Hematopoietic multipotent progenitor cell treated with erythropoietin and hydrocortisone succinate and interleukin-3 and kit ligand, for 15 days (in vitro differentiated cells): ENCODE measurements around the gene IL1A.

ENCODE experiments used
- DNase-seq: peaks from one replicate; pipeline ENCODE4 v3.0.0-alpha.2; 2015; ENCODE audit warnings: low spot score

Gene IL1A

GRCh38 chr2:112792419-112792818 lies 8.1 kb upstream of the IL1A start:
- no peak for DNase-seq

DNA sequence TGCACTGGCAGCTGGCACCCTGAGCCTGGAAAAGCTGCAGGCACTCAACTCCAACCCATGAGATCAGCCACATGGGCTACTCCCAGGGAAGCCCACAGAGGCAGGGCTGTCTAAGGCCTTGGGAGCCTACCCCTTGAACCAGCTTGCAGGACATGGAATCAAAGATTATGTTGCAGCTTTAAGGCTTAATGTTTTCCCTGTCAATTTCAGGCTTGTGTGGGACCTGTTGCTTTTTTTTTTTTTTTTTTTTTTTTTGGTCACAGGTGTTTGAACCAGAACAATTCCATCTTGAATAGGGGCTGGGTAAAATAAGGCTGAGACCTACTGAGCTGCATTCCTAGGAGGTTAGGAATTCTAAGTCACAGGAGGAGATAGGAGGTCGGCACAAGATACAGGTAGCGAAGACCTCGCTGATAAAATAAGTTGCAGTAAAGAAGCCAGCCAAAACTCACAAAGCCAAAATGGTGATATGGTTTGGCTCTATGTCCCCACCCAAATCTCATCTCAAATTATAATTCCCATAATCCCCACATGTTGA lies 7.5 kb upstream of the IL1A start:
- no peak for DNase-seq

GRCh38 chr2:112791019-112791418 lies 6.7 kb upstream of the IL1A start:
- DNase-seq = no peak

DNA sequence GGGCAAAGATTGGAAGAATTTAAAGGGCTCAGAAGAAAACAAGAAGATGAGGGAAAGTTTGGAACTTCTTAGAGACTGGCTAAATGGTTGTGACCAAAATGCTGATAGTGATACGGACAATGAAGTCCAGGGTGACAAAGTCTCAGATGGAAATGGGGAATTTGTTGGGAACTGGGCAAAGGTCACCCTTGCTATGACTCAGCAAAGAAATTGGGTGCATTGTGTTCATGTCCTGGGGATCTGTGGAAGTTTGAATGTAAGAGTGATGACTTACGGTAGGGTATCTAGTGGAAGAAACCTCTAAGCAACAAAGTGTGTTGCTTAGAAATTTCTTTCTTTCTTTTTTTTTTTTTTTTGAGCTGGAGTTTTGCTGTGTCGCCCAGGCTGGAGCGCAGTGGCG lies 6.0 kb upstream of the IL1A start:
- no peak for DNase-seq

DNA sequence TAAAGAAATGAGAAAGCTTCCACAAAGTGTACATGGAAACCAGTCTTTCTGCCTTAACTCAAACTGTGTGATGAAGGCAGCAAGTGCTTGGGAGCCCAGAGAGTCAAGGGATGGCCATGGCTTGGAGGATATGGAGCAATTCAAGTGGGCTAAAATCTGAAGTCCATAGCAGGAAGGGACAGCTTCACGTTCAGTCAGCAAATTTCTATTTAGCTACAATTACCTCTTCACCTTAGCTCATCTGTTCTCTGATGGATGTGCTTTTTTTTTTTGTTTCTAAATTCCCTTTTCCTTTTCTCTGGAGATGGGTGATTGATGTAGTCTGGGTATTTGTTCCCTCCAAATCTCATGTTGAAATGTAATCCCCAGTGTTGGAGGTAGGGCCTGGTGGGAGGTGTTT lies 4.9 kb upstream of the IL1A start:
- no peak for DNase-seq

DNA sequence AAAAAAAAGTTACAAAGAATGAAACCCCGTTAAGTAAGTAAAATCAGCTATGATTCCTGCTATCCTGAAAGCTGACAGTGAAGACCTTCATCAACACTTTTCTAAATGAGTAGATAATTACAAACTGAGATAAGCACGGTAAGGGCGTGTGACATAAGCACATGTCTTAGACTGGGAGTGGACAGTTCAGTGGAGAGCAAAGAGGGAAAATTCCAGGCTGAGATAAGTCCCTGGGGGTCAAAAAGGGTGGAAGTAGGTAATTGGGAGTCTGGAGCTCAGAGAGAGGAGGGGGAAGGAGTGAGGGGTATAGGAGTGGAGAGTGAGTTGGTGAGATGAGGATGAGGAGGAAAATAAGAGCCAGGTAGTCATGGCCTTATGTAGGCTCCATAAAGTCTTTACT lies 4.4 kb upstream of the IL1A start:
- DNase-seq = no peak

DNA sequence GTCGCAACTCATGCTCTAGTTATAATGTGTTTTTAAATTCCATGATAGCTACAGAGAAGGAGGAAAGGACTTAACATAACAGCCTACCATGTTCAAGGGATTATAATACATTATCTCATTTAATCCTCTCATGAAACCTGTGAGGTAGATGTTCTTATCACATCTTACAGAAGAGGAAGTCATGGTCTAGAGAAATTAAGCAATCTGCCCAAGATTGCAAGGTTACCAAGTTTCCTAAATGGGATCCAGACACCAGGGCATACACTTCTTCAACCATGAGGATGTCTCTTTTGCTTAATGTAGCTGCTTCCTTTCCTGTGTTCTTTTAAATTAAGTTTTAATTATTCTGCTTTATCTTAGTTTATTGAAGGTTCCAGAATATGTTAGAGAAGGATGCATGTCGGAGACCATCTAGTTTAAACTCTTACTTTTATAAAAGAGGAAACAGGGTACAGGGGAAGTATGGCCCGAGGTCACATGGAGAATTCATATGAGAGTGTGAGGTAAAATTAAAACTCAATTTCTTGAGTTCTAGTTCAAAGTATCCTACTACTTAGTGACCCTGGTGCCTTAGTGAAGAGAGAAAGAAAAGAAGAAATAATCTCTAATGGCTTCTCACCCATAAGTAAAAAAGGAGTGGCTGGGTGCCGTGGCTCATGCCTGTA lies 3.6 kb upstream of the IL1A start:
- no peak for DNase-seq

GRCh38 chr2:112787294-112787693 lies 3.0 kb upstream of the IL1A start:
- no peak for DNase-seq

DNA sequence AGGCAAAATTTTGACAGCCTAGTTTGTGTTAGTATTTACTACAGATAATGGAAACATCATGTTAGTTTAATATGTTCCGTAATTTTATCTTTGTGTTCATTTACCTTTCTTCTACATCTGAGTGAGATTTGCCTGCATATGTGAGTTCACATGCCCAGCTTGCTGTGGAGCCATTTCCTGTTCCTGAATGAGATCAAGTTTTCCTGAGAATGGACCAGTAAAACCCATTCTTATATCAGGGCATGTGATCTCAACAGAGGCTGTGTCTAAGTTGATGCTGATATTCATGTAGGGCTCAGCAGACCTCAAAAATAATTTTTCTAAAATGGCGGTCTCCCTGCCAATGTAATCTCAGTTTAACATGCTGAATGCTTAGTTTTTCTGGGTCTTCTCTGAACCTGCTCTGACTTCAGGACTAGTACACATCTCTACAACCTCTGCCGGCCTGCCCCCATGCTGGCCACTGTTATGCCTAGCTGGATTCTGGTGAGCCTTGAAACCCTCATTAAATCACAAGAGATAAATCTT lies 1.0 kb downstream of the IL1A start:
- no peak for DNase-seq

DNA sequence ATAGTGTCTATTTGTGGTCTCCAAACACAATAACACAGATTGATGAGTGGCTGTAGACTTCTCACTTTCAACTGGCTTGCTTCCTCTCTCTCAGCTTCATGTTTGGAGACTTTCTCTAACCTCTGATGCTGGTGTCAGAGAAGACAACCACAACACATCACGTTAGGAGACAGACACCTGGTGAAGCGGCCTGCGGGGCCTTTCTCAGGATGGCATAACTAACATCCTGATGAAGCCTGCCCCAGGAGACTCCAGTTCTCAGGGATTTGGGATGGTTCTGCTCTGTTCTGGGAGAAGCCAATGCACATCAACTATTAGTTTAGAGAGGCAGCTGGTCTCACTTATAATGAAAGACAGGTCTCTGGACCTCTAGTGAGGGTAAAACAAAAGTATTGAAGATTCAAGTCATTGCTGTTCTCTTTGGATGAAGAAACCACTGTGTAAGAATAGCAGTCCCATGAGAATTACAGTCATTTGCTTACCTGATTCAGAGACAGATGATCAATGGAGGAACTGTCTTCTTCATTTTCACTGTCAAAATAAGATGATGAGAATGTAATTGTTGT lies 2.0 kb downstream of the IL1A start:
- DNase-seq = no peak

DNA sequence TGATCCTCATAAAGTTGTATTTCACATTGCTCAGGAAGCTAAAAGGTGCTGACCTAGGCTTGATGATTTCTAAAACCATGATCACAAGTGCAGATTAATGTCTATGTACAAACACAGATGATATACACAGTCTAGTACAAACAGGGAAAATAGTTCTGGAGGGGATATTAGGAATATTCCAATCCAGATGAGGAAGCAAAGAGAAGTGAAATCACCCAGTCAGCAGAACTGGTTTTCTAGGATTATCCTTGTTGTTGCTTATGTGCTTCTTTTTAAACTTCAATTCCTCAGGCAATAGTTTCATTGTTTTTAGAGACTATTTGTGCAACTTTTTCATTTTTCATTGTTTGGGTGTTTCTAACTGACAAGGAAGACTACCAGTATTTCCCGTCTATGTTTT lies 4.7 kb downstream of the IL1A start:
- DNase-seq = no peak

- no peak for DNase-seq
These were observed 7.3 kb downstream of the IL1A start for GRCh38 chr2:112777036-112777435.

DNA sequence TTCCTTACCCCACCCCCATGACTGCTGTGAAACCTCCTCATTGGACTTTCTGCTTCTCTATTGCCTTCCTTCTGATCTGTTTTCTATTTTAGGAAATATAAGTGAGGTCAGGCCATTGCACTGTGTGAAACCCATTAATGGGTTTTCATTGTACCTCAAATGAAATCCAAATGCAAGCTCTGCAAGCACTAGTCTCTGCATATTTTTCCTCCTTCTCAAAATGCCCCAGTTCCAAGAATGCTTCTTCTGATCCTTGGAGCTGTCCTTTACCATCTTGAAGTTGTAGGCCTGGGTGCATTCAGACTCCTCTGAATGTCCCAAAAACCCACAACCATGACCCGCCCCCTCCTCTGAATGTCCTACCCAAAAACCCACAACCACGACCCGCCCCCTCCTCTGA lies 8.2 kb downstream of the IL1A start:
- DNase-seq = no peak

- DNase-seq = no peak
These were observed 9.6 kb downstream of the IL1A start for GRCh38 chr2:112774536-112775285.

DNA sequence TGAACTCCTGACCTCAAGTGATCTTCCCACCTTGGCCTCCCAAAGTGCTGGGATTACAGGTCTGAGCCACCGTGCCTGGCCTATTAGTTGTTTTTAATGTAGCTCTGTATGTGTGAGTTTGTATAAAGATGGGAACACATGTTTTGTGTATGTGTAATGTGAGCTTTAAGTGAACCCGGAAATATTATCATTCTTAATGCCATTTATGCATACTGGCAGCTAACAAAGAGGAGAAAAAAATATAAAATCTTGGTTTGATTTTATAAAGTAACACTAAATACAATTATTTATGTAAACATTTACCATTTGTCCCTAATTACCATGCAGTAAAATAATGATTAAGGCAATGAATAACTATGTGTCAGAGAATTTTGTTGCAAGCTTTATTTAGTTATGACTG lies 10.7 kb downstream of the IL1A start:
- no peak for DNase-seq

DNA sequence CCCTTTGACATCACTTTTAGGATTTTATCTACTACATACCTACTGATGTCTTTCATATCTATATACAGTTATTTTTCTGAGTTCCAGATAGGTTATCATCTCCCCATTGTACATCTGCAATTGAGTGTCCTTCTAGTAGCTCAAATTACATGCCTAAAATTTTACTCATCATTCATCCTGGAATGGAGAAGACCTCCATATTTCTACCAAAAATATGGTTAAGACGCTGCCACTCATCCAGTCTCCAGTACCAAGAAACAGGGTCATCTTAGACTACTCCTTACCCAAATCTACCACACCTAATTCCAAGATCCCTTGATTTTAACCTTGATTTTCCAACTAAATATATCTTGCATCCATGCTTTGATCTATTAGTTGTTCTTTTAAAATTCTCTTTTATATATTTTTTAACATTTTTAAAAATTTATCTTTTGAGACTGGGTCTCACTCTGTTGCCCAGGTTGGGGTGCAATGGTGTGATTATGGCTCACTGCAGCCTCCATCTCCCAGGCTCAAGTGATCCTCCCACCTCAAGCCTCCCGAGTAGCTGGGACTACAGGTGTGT lies 11.3 kb downstream of the IL1A start:
- no peak for DNase-seq

GRCh38 chr2:112772322-112772721 lies 12.0 kb downstream of the IL1A start:
- DNase-seq = no peak

DNA sequence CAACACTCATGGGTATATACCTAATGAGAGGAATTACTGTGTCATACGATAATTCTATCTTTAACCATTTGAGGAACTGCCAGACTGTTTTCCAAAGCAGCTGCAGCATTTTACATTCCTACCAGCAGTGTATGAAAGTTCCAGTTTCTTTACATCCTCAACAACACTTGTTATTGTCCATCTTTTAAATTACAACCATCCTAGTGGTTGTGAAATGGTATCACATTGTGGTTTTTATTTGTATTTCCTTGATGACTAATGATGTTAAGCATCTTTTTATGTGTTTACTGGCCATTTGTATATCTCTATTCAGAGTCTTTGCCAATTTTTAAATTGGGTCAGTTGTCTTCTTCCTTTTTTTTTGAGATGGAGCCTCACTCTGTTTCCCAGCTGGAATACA lies 15.9 kb downstream of the IL1A start:
- DNase-seq = no peak

DNA sequence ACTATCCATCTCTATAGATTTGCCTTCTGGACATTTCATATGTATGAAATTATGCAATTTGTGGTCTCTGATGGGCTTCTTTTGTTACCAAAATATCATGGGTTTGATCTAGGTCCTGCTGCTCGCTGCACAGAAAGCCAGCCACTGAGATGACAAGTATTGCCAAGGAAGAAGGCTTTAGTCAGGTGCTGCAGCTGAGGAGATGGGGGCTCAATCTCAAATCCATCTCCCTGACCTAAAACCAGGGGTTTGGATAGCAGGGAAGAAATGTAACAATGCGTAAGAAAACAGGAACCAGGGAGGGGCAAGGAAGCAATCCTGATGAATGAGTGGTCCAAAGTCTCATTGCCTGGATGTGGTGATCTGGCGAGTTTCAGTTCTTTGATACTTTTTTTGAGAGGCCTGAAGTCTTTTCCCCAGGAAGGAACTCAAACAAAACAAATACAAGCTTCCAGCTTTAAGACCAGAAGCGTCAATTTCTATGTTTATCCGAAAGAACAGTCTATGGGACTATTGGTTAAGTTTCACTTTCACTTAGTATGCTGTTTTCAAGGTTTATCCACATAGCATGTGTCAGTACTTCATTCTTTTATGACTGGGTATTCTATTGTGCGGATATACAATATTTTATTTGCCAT lies 16.5 kb downstream of the IL1A start:
- peak; percentile 18 for DNase-seq

- DNase-seq = no peak
These were observed 19.0 kb downstream of the IL1A start for GRCh38 chr2:112765251-112765650.

DNA sequence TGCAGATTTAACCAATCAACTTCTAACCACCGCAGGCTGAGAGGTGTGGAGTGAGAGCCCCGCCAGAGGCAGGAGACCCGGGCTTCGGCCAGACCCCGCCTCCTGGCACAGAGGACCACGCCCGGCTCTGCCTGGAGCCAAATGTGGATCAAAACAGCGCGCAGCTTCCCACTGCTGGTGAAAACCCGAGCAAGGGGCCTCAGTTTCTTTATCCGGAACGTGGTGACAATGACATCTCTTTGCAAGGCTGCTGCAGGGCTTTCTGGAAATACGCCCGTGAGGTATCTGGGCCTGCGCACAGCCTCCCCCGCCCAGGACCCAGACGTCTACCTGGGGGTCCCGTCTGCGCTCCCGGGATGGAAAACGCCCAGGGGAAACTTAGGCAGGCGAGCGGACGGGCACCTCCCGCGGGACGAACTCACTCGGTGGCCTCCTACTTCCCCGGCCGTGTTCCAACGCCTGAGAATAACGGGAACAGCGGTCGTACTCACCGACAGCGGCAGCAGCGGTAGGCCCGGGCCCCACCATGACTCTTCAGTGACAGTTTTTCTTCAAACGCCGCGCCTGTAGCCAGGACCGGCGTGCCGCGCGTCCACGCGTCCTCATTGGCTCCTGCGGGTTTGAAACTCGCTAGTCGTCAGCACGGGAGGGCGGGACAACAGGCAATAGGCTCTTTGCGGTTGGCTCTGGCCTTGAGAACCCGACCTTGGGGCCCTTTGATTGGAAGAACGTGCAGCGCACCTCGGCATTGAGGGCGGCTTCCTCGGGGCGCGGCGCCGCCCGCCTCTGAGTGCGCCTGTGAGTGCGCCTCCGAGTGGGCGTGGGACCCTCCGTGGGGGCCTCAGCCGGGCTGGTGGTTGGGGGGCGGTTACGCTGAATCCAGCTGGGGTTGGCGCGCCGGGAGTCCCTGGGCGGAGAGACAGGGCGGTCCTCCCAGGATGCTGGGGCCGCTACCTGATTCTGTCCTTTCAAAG lies 19.9 kb downstream of the IL1A start, which contains the start of gene CKAP2L:
Gene CKAP2L, minus strand, starts transcription at position 539 of the 974 bp plus-strand sequence. Its CDS starts 11 bp downstream, at position 528.
- peak; percentile 98 for DNase-seq
